ENCODE data around the gene GRM7.

DNA sequence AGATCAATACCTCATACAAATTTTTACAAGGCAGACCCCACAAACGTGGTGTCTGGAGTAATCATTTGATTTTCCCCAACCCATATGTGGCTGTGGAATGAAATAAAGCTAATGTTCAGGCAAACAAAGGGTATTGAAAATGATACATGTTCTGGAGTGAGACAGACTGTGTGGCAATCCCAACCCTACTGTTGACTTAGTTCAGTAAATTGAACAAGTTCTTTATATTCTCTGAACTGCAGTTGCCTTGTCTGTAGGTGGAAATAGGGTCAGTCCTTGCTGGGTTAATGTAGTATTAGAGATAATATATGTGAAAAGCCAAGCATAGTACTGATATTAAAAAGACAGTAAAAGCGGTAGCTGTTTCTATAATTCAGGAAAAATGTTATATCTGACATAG, 69.0 kb downstream of the GRM7 start:
- TF ChIP-seq, protein P1, sequence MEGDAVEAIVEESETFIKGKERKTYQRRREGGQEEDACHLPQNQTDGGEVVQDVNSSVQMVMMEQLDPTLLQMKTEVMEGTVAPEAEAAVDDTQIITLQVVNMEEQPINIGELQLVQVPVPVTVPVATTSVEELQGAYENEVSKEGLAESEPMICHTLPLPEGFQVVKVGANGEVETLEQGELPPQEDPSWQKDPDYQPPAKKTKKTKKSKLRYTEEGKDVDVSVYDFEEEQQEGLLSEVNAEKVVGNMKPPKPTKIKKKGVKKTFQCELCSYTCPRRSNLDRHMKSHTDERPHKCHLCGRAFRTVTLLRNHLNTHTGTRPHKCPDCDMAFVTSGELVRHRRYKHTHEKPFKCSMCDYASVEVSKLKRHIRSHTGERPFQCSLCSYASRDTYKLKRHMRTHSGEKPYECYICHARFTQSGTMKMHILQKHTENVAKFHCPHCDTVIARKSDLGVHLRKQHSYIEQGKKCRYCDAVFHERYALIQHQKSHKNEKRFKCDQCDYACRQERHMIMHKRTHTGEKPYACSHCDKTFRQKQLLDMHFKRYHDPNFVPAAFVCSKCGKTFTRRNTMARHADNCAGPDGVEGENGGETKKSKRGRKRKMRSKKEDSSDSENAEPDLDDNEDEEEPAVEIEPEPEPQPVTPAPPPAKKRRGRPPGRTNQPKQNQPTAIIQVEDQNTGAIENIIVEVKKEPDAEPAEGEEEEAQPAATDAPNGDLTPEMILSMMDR (IDR thresholded peaks at IDR 0.05), result no peak
- no peak for TF ChIP-seq POLR2A (IDR thresholded peaks at IDR 0.05)
